HT-29 (cell line): ENCODE results near the gene SPECC1. TPM values are rescaled to one million over a fixed set of nuclear protein-coding genes. Genes with fewer than 3 reads are reported as not detected.
A peak's percentile ranks its signal among the peaks of the same experiment; 100 is the strongest.
"Not testable (repeated sequence)": the region's sequence is repeated elsewhere in the genome, so short reads cannot be mapped to it uniquely, and the experiment has no call there.

Source experiments
- DNase-seq: peaks from one replicate; pipeline ENCODE4 v3.0.0-alpha.2; 2015; ENCODE audit warnings: low spot score
- total RNA-seq: library from RNA; depleted of rRNA; stranded (reverse); fragments of >200 nt; shearing (Covaris generic); gene quantifications from 2 replicates; pipeline ENCODE4 v1.2.3, GENCODE V29; 2014

SPECC1 gene
- total RNA-seq, 1 experiment from 2014 or later = 10.2 TPM

- no peak for DNase-seq
These were observed 83.2 kb downstream of the SPECC1 start for GRCh38 chr17:20092261-20092867.

GRCh38 chr17:20092973-20093626 is 83.9 kb downstream of the SPECC1 start:
- no peak for DNase-seq

DNA sequence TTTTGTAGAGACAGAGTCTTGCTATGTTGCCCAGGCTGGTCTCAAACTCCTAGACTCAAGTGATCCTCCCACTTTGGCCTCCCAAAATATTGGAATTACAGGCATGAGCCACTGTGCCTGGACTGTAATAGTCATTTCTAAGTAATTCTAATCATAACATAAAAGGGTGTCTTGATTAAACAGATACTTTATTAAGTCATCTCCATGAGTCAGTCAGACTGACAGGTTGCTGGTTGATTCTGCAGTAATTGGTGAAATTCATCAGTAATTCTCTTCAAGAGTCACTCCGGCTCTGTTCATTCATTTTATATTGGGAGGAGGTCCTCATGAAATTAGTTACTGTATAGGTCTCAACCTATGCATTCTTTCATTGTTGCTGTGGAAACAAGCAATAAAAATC is 85.6 kb downstream of the SPECC1 start:
- DNase-seq = no peak

DNA sequence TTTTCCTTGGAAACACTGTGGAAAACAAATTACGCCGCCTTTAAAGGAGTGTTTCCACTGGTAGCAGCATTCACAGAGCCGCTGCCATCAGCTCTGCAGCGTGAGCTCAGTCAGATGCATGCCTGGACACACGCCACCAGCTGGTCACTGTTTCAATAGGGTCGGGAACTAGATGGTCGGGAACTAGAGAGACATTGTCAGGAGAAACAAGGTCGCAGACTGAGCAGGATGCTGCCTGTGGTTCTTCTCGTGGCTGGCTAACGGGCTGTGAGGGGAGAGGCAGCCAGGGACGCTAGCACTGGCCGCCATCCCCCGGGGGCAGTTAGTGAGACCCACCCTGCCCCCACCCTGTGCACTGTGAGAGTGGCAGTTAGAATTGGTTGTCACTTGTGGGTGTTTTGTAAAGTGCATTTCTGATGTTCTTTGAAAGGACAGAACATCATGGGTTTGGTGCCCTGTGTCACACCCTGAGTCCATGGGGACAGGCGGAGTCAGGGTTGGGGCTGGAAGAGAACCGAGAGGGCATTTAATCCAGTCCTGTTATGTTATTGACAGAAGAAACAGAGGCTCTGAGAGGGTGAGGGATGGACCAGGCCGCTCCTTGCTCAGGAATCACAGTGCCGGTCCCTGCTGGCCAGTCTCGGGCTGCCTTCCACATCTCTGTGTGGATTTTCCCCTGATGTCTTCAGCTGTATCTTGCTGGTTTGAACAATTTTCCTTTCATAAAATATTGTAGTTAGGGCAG is 86.3 kb downstream of the SPECC1 start:
- peak; percentile 36 for DNase-seq

DNA sequence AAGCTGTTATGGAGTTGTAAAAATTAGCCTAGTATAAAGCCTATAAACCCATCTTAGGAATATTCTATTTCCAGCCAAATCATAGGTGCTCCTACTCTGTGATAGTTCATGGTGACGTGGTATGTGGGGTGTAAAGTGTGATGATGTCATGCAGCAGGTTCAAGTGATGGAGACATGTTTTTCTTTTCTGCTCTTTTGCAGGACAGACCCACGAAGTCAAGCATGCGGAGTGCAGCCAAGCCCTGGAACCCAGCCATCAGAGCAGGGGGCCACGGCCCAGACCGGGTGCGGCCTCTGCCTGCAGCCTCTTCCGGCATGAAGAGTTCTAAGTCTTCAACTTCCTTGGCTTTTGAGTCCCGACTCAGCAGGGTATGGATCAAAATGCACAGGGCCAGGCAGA is 87.3 kb downstream of the SPECC1 start:
- no peak for DNase-seq

- no peak for DNase-seq
These were observed 88.2 kb downstream of the SPECC1 start for GRCh38 chr17:20097330-20097729.

DNA sequence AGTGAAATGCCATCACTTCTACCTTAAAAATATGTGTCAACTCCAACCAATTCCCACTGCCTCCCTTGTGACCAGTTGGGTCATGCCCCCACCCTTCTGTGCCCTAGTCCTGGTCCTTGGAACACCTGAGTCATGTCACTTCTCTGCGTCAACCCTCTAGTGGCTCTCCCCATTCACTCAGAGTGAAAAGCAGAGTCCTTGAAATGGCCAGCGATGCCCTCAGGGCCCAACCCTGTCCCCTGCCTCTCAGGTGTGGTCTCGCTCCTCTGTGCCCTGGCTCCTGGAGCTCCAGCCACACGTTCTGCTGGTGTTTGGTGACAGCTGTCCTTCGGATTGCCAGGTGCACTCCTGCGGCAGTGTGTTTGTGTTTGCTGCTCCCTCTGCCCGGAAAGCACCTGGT is 89.2 kb downstream of the SPECC1 start:
- no peak for DNase-seq

- not testable (repeated sequence) for DNase-seq
These were observed 91.6 kb downstream of the SPECC1 start for GRCh38 chr17:20100806-20101205.

GRCh38 chr17:20103454-20104446 is 94.6 kb downstream of the SPECC1 start:
- DNase-seq = no peak

GRCh38 chr17:20105539-20106280 is 96.6 kb downstream of the SPECC1 start:
- DNase-seq = no peak

DNA sequence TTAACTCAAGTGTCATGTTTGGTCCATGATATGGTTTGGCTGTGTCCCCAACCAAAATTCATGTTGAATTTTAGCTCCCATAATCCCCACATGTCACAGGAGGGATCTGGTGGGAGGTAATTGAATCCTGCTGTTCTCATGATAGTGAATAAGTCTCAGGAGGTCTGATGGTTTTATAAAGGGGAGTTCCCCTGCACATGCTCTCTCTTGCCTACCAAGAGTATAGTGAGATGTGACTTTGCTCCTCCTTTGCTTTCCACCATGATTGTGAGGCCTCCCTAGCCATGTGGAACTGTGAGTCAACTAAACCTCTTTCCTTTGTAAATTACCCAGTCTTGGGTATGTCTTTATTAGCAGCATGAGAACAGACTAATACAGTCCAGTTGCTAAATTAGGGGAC is 97.3 kb downstream of the SPECC1 start:
- DNase-seq = not testable (repeated sequence)

GRCh38 chr17:20109076-20109475 is 99.9 kb downstream of the SPECC1 start:
- no peak for DNase-seq

GRCh38 chr17:20111538-20111937 is 102.4 kb downstream of the SPECC1 start:
- no peak for DNase-seq

DNA sequence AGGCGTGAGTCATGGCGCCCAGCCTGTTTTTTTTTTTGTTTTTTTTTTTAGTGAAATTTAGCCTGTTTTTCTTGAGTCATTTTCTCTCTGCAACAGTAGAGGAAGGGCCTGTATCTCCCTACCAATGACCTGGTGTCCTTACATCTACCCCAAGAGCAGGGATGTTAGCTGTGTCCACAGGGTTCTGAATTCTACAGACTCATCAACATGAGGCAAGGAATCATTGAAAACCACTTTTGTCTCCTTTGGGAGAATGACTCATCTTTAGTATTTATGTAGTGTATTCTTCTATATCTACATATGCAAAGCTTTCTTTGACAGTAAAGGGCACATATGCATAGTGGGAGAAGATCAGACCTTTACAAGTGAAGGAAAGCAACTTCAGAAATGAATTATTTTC is 105.3 kb downstream of the SPECC1 start:
- DNase-seq = no peak

DNA sequence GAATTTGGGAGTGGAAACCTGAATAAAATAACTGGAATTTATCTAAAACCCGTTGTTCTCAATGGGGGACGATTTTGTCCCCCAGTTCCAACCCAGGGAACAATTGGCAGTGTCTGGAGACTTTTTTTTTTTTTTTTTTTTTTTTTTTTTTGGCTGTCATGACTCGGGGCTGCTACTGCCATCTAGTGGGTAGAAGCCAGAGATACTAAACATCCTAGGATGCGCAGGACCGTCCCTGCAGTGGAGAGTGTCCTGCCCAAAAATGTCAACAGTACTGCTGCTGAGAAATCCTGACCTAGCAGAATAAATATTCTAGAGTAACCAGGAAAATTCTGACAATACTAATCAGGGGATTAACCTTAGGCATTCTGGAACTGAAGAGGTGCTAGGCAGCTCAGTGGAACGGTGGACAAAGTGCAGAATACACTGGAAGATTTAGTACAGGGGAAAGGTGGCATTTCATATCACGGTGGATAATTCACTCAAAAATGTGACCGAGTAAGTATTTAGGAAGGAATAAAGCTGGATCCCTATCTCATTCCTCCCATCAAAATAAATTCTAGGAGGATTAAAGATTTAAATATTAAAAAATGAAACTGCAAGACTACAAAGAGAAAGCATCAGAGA is 107.6 kb downstream of the SPECC1 start:
- DNase-seq = peak; percentile 48

DNA sequence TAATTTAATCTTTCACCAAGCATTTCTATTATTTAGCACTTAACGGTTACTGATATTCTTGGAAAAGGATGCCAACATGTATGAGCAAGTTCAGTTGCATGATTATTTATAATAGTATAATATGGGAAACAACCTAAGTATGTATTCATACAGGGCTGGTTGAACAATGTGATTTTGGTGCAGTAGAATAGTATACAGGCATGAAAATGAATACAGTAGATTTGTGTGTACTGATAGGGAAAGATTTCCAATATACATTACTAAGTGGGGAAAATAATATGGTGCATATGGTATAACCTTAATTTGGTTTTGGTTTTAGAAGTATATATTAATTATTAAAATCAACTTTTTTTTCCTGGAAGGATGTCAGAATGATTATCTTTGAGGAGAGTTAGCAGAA is 109.1 kb downstream of the SPECC1 start:
- DNase-seq = no peak

DNA sequence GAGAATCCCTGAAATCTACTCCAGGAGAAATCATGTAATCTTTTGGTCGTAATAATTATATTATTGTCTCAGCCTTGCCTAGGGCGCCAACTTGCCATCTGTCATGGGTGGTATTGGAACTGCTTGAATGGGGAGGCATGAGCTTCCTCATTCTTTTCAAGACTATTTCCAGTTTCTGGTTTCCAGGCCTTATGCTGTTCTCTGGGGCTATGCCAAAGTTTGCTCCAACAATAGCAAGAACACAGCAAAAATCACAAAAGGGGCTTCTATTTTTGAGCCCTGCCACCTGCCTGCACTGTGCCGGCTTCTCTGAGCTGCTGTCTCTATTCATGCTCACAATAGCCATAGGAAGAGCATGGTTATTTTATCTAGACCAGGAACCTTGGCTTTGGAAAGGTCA is 111.7 kb downstream of the SPECC1 start:
- no peak for DNase-seq

- DNase-seq = peak; percentile 65
These were observed 112.4 kb downstream of the SPECC1 start for GRCh38 chr17:20121359-20122253.

DNA sequence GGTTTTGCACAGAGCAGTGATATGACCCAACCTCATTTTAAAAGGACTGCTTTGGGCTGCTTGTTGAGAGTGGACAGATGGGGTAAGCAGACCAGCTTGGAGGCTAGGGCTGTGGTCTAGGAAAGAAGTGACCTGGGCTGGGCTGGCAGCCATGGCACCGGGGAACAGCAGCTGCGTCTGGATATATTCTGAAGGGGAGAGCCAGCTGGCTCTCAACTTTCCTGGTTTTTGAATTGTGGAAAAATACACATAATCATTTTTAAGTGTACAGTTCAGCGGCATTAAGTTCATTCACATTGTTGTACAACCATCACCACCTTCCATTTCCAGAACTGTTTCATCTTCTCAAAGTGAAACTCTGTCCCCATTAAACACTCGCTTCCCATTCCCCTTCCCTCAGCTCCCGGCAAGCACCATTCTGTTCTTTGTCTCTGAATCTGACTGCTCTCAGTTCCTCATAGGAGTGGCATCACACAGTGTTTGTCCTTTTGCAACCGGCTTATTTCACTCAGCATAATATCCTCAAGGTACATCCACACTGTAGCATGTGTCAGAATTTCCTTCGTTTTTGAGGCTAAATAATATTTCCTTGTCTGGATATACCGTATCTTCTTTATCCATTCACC is 113.2 kb downstream of the SPECC1 start:
- DNase-seq = no peak
